Medulla oblongata (tissue), 1 donor: ENCODE data around the gene IRGC.
"Not testable (repeated sequence)": the region's sequence is repeated elsewhere in the genome, so short reads cannot be mapped to it uniquely, and the experiment has no call there.

Source experiments
- DNase-seq: peaks from one replicate; pipeline ENCODE4 v3.0.0-alpha.2; 2015; ENCODE audit errors: extremely low spot score

The IRGC gene

GRCh38 chr19:43754253-43754502 is 38.3 kb downstream of the IRGC start:
- no peak for DNase-seq

GRCh38 chr19:43754503-43755255 is 38.8 kb downstream of the IRGC start, which contains the start of gene SMG9:
TSS of gene SMG9 (minus strand) at chr19:43754962. CDS start at chr19:43750741, 4,221 bp downstream.
- DNase-seq, result peak; percentile 99

- DNase-seq, result peak; percentile 83
Observed at GRCh38 chr19:43755256-43755801, 39.5 kb downstream of the IRGC start.

- no peak for DNase-seq
Observed at GRCh38 chr19:43759515-43759914, 43.6 kb downstream of the IRGC start.

- no peak for DNase-seq
Observed at GRCh38 chr19:43760941-43761340, 45.1 kb downstream of the IRGC start.

- DNase-seq, result no peak
Observed at GRCh38 chr19:43762814-43763213, 46.9 kb downstream of the IRGC start.

- DNase-seq, result peak; percentile 26
Observed at GRCh38 chr19:43763473-43763939, 47.6 kb downstream of the IRGC start.

- not testable (repeated sequence) for DNase-seq
Observed at GRCh38 chr19:43764684-43765083, 48.8 kb downstream of the IRGC start.

GRCh38 chr19:43765109-43765876 is 49.4 kb downstream of the IRGC start:
- DNase-seq, result peak; percentile 60

- no peak for DNase-seq
Observed at GRCh38 chr19:43766755-43767043, 50.8 kb downstream of the IRGC start.

- no peak for DNase-seq
Observed at GRCh38 chr19:43767316-43767715, 51.4 kb downstream of the IRGC start.

GRCh38 chr19:43767818-43768217 is 51.9 kb downstream of the IRGC start:
- DNase-seq, result no peak

GRCh38 chr19:43768273-43769050 is 52.6 kb downstream of the IRGC start:
- no peak for DNase-seq

- no peak for DNase-seq
Observed at GRCh38 chr19:43769256-43769655, 53.4 kb downstream of the IRGC start.
